ENCODE results near the gene CORIN. TPM values are rescaled to one million over a fixed set of nuclear protein-coding genes. Genes with fewer than 3 reads are reported as not detected.
A peak's percentile ranks its signal among the peaks of the same experiment; 100 is the strongest.

The CORIN gene
- total and polyA plus RNA-seq, 2 donors (not counting 1 experiment from before 2014, with no cell fraction given) = 0.25 TPM; not detected in 1

GRCh38 chr4:47838445-47838844 is 578 bp upstream of the CORIN start:
- peaks cover 0 to 4% (median 0%) of the 10 kb centered on the region in 3 donors for H3K9me3 ChIP-seq (ENCODE audit: control extremely low read depth in 1 of 3, control insufficient read depth in 2 of 3, insufficient read depth in 1 of 3, low read length in 2 of 3)
- H2AFZ ChIP-seq (ENCODE audit: insufficient read depth, low read depth, low read length, poor library complexity, severe bottlenecking) = no peak overlapping the region
- DNase-seq (peak; percentile 7), ATAC-seq (ENCODE audit: low read depth) (no peak)
- no peak overlapping the region for H3K27ac ChIP-seq (ENCODE audit: low read length in 2 of 2)
- no peaks in the 10 kb centered on the region for H3K79me2 ChIP-seq (ENCODE audit: control insufficient read depth, insufficient read depth, low read length)
- H3K27me3 ChIP-seq (replicated peaks in 1 of 4; ENCODE audit: control extremely low read depth in 1 of 4, control insufficient read depth in 3 of 4, insufficient read depth in 4 of 4, low read length in 3 of 4) = peaks cover 0 to 25% (median 14%) of the 10 kb centered on the region in 4 experiments
- Mint-ChIP-seq H3K9me3 (ENCODE audit: insufficient read depth) (no peaks in the 10 kb centered on the region), H3K4me1 (peaks cover 32% of the 10 kb centered on the region), H3K27me3 (peaks cover 23% of the 10 kb centered on the region), H3K4me3 (peak overlapping the region; percentile 90), H3K27ac (no peak overlapping the region)
- intact Hi-C loops (cut with micrococcal nuclease) = loop anchor here (5.0 kb wide), 3 partner anchors 74 to 171 kb away; partner anchors contain the start of gene NFXL1
- WGBS (ENCODE audit: insufficient coverage) = 82% methylated on average over 3 of the region's 4 CpGs
- peak overlapping the region; percentile 97 for H3K4me2 ChIP-seq (replicated peaks; ENCODE audit: low read depth, low read length, poor library complexity, severe bottlenecking)
- H4K20me1 ChIP-seq (ENCODE audit: control insufficient read depth, insufficient read depth, low read length, poor library complexity, severe bottlenecking) = no peaks in the 10 kb centered on the region
- POLR2A ChIA-PET = no interaction called here
- peaks cover 26 to 28% of the 10 kb centered on the region in 2 donors for H3K4me1 ChIP-seq (ENCODE audit: control insufficient read depth in 2 of 2, insufficient read depth in 2 of 2, low read length in 2 of 2)
- H3K9ac ChIP-seq (ENCODE audit: low read length) = no peak overlapping the region
- TF ChIP-seq CTCF (IDR thresholded peaks at IDR 0.05) (no peak), EZH2 (IDR thresholded peaks at IDR 0.05; ENCODE audit: borderline replicate concordance, insufficient read depth, low read depth, low read length, poor library complexity, severe bottlenecking) (no peak)
- CTCF ChIA-PET = interaction anchor here (1.3 to 1.6 kb wide), 2 partner anchors 11 to 169 kb away, joined by 5 to 9 read pairs; no protein-coding TSS in a partner anchor
- no peak overlapping the region for H3K4me3 ChIP-seq (ENCODE audit: control extremely low read depth in 1 of 5, extremely low read depth in 1 of 5, insufficient read depth in 1 of 5, low read depth in 2 of 5, low read length in 4 of 5)
- no peaks in the 10 kb centered on the region for H3K36me3 ChIP-seq (replicated peaks in 1 of 2; ENCODE audit: control extremely low read depth in 1 of 2, control insufficient read depth in 1 of 2, extremely low read depth in 1 of 2, insufficient read depth in 2 of 2, low read length in 1 of 2)

All from B cell (primary cell).